Measurements from ENCODE around the gene CD81. TPM values are rescaled to one million over a fixed set of nuclear protein-coding genes. Genes with fewer than 3 reads are reported as not detected.
"Not testable (repeated sequence)": the region's sequence is repeated elsewhere in the genome, so short reads cannot be mapped to it uniquely, and the experiment has no call there.

Gene CD81
- total RNA-seq, 2 experiments from 2014 or later, result 177 to 178 TPM

DNA sequence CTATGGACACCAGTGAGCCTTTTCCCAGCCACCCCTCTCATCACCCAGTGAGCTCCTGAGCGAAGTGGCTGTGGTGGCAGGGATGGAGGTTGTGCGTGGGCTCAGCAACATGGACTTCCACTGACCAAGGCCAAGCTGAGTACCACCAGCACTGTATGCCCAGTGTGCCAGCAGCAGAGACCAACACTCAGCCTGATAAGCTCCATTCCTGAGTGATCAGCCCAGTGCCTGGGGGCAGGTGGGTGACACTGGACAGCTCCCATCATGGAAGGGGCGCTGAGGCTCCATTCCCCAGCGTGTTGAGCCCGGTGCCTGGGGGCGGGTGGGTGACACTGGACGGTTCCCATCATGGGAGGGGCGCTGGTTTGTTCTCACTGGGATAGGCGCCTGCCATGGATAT, 17.6 kb upstream of the CD81 start:
- ChIA-PET POLR2A (no interaction called here), CTCF (interaction anchor here (1.3 kb wide), 1 partner anchor 61 kb away, joined by 3 read pairs; no protein-coding TSS in a partner anchor)
- Mint-ChIP-seq H3K4me3 (no peak overlapping the region), H3K27me3 (no peaks in the 10 kb centered on the region), H3K4me1 (ENCODE audit: low read depth) (no peaks in the 10 kb centered on the region), H3K9me3 (no peaks in the 10 kb centered on the region), H3K36me3 (no peaks in the 10 kb centered on the region), H3K27ac (no peak overlapping the region)
- DNase-seq, result no peak
- intact Hi-C loops (cut with micrococcal nuclease), result no loop called here

DNA sequence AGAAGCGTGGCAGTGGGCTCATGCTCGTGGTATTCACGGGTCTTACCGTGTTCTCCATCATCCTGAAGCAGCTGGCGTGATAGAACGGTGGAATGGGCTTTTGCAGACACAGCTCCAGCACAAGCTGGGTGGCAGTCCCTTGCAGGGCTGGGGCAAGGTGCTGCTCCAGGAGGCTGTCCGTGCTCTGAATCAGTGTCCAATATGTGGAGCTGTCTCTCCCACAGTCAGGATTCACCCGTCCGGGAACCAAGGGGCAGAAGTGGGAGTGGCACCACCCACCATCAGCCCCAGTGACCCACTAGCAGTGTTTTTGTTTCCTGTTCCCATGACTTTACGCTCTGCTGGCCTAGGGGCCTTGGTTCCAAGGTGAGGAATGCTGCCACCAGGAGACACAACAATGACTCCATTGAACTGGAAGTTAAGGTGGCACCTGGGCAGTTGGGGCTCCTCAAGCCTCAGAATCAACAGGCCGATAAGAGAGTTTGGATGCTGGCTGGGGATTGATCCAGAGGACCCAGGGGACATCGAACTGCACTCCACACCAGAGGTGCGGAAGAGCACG, 16.9 kb upstream of the CD81 start:
- no peak for DNase-seq
- Mint-ChIP-seq H3K36me3 (no peaks in the 10 kb centered on the region), H3K4me3 (no peak overlapping the region), H3K4me1 (ENCODE audit: low read depth) (no peaks in the 10 kb centered on the region), H3K27ac (no peak overlapping the region), H3K27me3 (no peaks in the 10 kb centered on the region), H3K9me3 (no peaks in the 10 kb centered on the region)
- intact Hi-C loops (cut with micrococcal nuclease), result no loop called here
- CTCF ChIA-PET, result no interaction called here
- POLR2A ChIA-PET, result no interaction called here

DNA sequence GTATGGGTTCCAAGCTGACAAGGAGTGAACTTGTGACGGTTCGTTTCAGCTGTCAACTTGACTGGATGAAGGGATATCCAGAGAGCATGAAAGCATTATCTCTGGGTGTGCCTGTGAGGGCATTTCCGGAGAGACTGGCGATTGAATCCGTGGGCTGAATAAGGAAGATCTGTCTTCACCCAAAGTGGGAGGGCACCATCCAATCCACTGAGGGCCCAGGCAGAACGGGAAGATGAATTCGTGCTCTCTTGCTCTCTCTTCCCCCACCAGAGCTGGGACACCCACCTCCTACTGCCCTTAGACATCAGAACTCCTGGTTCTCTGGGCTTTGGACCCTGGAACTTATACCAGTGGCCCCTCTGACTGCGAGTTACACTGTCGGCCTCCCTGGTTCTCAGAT, 15.5 kb upstream of the CD81 start:
- intact Hi-C loops (cut with micrococcal nuclease), result no loop called here
- ChIA-PET POLR2A (no interaction called here), CTCF (no interaction called here)
- H3K4me1 Mint-ChIP-seq (ENCODE audit: low read depth), result no peaks in the 10 kb centered on the region
- no peaks in the 10 kb centered on the region for H3K27me3 Mint-ChIP-seq
- DNase-seq, result no peak
- H3K27ac Mint-ChIP-seq, result no peak overlapping the region
- no peak overlapping the region for H3K4me3 Mint-ChIP-seq
- H3K9me3 Mint-ChIP-seq, result no peaks in the 10 kb centered on the region
- H3K36me3 Mint-ChIP-seq, result no peaks in the 10 kb centered on the region

DNA sequence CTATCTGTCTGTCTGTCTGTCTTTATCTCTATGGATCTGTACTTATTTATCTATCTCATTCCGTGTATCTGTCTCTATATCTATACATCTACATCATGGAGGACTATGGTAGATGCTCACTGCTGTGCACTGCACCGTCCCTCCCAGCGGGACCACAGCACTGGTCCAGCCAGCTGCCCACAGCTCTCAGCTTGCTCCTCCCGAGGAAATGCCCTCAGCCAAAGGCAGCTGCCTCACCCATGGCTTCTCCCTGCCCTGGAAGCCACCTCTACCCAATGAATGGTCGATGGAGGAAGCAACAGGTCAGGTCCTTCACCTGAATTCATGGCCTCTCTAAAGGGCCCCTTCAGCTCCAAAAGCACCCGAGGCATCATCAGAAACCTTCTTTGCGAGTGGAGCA, 14.7 kb upstream of the CD81 start:
- Mint-ChIP-seq H3K4me1 (ENCODE audit: low read depth) (no peaks in the 10 kb centered on the region), H3K9me3 (no peaks in the 10 kb centered on the region), H3K27me3 (no peaks in the 10 kb centered on the region), H3K36me3 (no peaks in the 10 kb centered on the region), H3K4me3 (no peak overlapping the region), H3K27ac (no peak overlapping the region)
- POLR2A ChIA-PET, result no interaction called here
- DNase-seq, result no peak
- CTCF ChIA-PET, result no interaction called here
- intact Hi-C loops (cut with micrococcal nuclease), result no loop called here

DNA sequence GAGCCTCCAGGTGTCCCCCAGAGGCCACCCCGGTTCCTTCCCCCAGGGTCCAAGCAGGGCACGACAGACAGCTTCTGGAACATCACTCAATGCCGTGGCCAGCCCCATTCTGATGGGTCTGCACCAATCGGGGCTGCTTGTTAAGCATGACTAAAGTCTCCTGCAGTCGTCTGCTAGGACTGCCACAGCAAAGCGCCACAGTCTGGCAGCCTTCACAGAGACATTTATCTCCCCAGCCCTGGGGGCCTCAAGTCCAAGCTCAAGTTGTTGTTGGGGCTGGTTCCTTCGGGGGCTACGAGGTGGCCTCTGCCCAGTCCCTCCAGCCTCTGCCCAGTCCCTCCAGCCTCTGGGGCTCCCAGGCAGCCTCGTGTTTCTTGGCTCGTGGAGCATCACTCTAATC, 14.0 kb upstream of the CD81 start:
- POLR2A ChIA-PET, result no interaction called here
- DNase-seq, result no peak
- no peaks in the 10 kb centered on the region for H3K9me3 Mint-ChIP-seq
- intact Hi-C loops (cut with micrococcal nuclease), result no loop called here
- no peaks in the 10 kb centered on the region for H3K4me1 Mint-ChIP-seq (ENCODE audit: low read depth)
- H3K36me3 Mint-ChIP-seq, result no peaks in the 10 kb centered on the region
- CTCF ChIA-PET, result no interaction called here
- H3K27me3 Mint-ChIP-seq, result no peaks in the 10 kb centered on the region
- no peak overlapping the region for H3K27ac Mint-ChIP-seq
- H3K4me3 Mint-ChIP-seq, result no peak overlapping the region

DNA sequence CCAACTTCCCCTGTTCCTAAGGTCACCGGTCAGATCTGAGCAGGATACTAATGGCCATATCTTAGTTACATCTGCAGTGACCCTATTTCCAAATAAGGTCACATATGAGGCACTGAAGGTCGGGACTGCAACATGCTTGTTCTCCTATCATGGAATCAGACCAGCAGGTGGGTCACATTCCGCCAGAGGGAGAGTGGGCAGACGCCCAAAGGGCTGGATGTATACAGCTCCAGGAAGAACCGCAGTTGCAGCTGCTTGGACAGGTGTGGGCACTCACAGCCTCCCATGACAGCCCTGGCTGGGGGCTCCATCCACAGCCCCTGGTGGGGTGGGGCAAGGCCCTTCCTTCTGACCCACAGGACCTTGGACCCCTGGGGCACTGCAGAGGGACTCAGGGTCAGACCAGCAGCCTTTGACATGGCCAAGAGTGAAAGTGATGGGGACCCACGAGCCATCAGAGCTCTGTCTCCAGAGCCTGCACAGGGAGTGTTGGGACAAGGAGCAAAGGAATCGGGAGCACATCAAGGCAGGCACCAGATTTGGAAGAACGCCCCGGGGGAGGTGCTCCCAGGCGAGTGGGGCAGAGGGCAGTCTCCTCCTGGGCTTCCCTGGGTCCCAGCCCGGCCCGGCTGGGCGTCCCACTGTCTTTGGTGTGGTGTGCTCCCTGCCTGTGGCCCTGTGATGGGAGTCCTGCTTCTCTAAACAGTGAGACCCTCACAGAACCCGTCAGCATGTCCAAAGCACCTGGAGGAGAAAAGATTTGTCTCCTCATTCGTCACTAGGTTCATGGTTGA, 13.3 kb upstream of the CD81 start:
- Mint-ChIP-seq H3K4me3 (no peak overlapping the region), H3K36me3 (no peaks in the 10 kb centered on the region), H3K4me1 (ENCODE audit: low read depth) (no peaks in the 10 kb centered on the region), H3K9me3 (no peaks in the 10 kb centered on the region), H3K27ac (no peak overlapping the region), H3K27me3 (no peaks in the 10 kb centered on the region)
- no peak for DNase-seq
- intact Hi-C loops (cut with micrococcal nuclease), result no loop called here
- ChIA-PET CTCF (no interaction called here), POLR2A (no interaction called here)

DNA sequence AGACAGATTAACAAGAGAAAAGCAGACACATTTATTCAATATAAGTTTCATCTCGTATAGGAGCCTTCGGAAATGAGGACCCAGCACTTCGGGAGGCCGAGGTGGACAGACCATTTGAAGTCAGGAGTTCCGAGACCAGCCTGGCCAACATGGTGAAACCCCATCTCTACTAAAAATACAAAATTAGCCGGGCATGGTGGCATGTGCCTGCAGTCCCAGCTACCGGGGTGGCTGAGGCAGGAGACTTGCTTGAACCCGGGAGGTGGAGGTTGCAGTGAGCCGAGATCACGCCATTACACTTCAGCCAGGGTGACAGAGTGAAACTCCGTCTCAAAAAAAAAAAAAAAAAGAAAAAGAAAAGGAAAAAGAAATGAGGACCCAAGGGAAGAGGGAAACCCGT, 12.7 kb upstream of the CD81 start:
- intact Hi-C loops (cut with micrococcal nuclease); CTCF ChIA-PET: not testable (repeated sequence)

DNA sequence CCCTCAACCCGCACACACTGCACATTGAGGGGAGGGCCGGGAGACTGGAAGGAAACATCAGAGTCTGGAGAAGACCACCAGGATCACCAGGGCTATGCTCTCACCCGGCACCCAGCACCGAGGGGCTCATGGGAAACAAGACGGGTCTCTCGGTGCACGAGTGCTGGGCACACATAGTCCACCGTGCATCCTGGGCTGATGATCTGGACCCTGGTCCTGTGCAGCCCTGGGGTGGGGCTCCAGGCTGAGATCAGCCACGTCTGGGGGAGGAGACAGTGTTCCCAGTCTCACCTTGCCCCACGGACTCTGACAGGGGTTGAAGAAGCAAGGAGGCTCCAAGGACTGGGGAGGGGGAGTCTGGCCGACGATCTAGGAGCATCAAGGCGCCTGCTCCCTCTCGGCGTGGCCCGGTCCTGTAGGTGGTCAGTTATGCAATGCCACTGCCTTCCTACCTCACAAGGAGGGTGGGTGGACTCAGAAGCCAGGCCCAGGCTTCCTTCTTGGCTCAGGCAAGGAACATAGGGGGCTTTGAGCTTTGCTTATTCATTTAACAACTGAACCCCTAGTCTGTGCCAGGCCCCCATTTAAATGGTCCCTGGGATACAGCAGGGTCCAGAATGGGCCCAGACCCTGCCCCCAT, 11.4 kb upstream of the CD81 start:
- no peak overlapping the region for H3K27ac Mint-ChIP-seq
- POLR2A ChIA-PET, result no interaction called here
- CTCF ChIA-PET, result interaction anchor here (0.8 to 1.3 kb wide), 2 partner anchors 55 to 61 kb away, joined by 3 to 4 read pairs; no protein-coding TSS in a partner anchor
- no peaks in the 10 kb centered on the region for H3K27me3 Mint-ChIP-seq
- no peaks in the 10 kb centered on the region for H3K36me3 Mint-ChIP-seq
- intact Hi-C loops (cut with micrococcal nuclease), result no loop called here
- H3K4me3 Mint-ChIP-seq, result no peak overlapping the region
- H3K4me1 Mint-ChIP-seq (ENCODE audit: low read depth), result no peaks in the 10 kb centered on the region
- DNase-seq, result no peak
- H3K9me3 Mint-ChIP-seq, result no peaks in the 10 kb centered on the region

More for the DNA sequence above, 12.7 kb upstream of the CD81 start:
- H3K4me3 Mint-ChIP-seq; DNase-seq; H3K4me1 Mint-ChIP-seq (ENCODE audit: low read depth); H3K27ac Mint-ChIP-seq; POLR2A ChIA-PET; H3K36me3 Mint-ChIP-seq; H3K9me3 Mint-ChIP-seq; H3K27me3 Mint-ChIP-seq: not testable (repeated sequence)

DNA sequence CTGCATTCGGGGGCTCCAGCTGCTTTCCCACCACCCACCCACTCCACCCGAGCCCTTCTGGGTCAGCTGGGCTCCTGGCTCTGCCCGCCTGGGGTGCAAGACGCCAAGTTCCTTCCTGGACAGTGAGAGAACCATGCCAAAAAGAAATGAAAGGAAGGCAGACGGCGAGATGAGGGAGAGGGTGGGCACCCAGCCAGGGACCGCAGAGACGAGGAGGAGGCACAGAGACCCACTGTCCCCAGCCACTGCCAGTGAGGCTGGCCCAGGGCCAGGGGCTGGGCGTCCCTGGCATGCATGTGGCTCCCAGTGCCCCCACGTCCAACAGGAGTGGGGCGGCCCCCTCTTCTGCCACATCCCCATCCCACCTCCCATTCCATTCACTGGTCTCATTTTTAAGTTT, 10.8 kb upstream of the CD81 start:
- DNase-seq, result no peak
- Mint-ChIP-seq H3K9me3 (no peaks in the 10 kb centered on the region), H3K4me1 (ENCODE audit: low read depth) (no peaks in the 10 kb centered on the region), H3K36me3 (no peaks in the 10 kb centered on the region), H3K27me3 (no peaks in the 10 kb centered on the region), H3K27ac (no peak overlapping the region), H3K4me3 (no peak overlapping the region)
- POLR2A ChIA-PET, result no interaction called here
- intact Hi-C loops (cut with micrococcal nuclease), result no loop called here
- CTCF ChIA-PET, result interaction anchor here (0.8 to 1.3 kb wide), 3 partner anchors 34 to 62 kb away, joined by 3 to 4 read pairs (median 3); partner anchors contain the start of gene TSSC4

DNA sequence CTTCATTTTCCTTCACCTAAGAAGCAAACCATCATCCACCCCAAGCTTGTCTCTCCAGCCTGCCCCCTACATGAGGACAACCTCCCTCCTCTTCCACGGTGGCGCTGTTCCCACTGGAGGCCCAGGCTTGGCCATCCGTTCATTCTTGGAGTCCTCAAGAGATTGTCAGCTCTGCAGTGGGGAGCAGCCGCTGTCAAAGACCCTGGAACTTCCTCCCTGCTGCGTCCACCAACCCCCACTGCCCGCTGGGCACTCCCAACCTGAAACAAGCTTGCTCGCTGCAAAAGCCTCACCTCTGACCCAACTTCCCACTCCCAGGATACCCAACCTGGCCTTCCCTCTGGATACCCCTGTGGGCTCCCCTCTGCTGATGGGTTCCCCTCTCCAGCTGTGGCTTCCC, 10.4 kb upstream of the CD81 start:
- Mint-ChIP-seq H3K4me3 (no peak overlapping the region), H3K4me1 (ENCODE audit: low read depth) (no peaks in the 10 kb centered on the region), H3K27me3 (no peaks in the 10 kb centered on the region), H3K27ac (no peak overlapping the region), H3K9me3 (no peaks in the 10 kb centered on the region), H3K36me3 (no peaks in the 10 kb centered on the region)
- CTCF ChIA-PET, result interaction anchor here (1.2 to 1.3 kb wide), 2 partner anchors 34 to 54 kb away, joined by 3 to 4 read pairs; partner anchors contain the start of gene TSSC4
- POLR2A ChIA-PET, result no interaction called here
- intact Hi-C loops (cut with micrococcal nuclease), result no loop called here
- DNase-seq, result no peak

DNA sequence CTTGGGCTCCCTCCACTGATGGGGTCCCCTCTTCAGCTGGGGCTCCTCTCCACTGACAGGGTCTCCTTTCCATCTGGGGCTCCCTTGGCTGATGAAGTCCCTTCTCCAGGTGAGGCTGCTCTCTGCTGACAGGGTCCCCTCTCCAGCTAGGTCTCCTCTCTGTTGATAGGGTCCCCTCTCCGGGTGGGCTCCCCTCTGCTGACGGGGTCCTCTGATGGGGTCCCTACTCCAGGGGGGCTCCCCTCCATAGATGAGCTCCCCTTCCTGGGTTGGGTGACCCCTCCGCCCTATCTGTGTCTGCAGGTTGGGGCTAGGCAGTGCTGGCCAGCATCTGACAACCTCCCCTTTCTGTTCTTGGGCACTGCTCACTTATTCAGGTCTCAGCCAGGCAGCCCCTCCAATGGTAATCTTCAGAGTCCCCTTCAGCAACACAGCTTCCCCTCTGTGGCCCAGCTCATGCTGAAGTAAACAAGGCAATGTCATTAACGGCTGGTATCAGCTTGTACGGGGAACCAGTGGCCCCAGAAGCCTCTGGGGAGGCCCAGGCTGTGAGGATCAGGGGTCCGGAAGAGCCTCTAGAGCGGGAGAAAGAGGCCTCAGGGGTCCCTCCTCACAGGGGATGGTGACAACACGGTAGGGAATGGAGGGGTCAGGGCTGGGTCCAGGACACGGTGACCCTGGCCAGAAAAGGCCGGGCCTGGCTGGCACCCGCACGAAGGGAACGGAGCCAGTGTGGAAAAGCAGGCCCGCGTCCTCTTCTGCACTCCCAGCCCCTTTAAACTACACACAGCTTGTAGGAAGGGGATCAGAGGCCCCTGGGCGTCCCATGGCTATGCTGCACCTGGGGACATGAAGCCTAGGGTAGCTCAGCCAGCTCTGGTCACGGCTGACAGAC, 9.6 kb upstream of the CD81 start:
- H3K36me3 Mint-ChIP-seq, result no peaks in the 10 kb centered on the region
- H3K4me1 Mint-ChIP-seq (ENCODE audit: low read depth), result no peaks in the 10 kb centered on the region
- POLR2A ChIA-PET, result interaction anchor here (0.5 kb wide), 1 partner anchor 63 kb away, joined by 3 read pairs; no protein-coding TSS in a partner anchor
- H3K4me3 Mint-ChIP-seq, result no peak overlapping the region
- H3K9me3 Mint-ChIP-seq, result no peaks in the 10 kb centered on the region
- H3K27me3 Mint-ChIP-seq, result no peaks in the 10 kb centered on the region
- no peak for DNase-seq
- intact Hi-C loops (cut with micrococcal nuclease), result no loop called here
- H3K27ac Mint-ChIP-seq, result no peak overlapping the region
- CTCF ChIA-PET, result interaction anchor here (1.2 to 1.3 kb wide), 2 partner anchors 33 to 53 kb away, joined by 3 to 4 read pairs; partner anchors contain the start of gene TSSC4
